Endothelial cell of umbilical vein (primary cell): ENCODE results near the gene KCTD11. TPM values are rescaled to one million over a fixed set of nuclear protein-coding genes. Genes with fewer than 3 reads are reported as not detected.

Experiments
- BruUV-seq: library from RNA; stranded (reverse); fragments of 400-500 nt; replicated peaks from 2 replicates; lab custom pipeline; 2021; lab: Mats Ljungman, UMichigan
- CTCF ChIA-PET: fragments of 300-600, 350-600 bp; sonication (Branson Sonifier 250); formaldehyde crosslinking; loops from one replicate; lab custom pipeline; 2021; ENCODE audit warnings: antibody characterized with exemption, inconsistent platforms; lab: Charles Lee
- POLR2A ChIA-PET: fragments of 300-600, 350-600 bp; sonication (Branson Sonifier 250); formaldehyde crosslinking; loops from one replicate; lab custom pipeline; 2021; ENCODE audit warnings: antibody characterized with exemption, inconsistent platforms; lab: Charles Lee
- DNase-seq: peaks from one replicate; pipeline ENCODE4 v3.0.0-alpha.2; 2011; ENCODE audit warnings: low read depth, low spot score
- FAIRE-seq: peaks from 2 replicates; lab custom pipeline; 2011; peaks lifted over from hg19 to GRCh38; lab: Jason Lieb, UNC
- H2AFZ ChIP-seq: 2 replicates; pipeline ENCODE4 v1.6.0; 2012; ENCODE audit warnings: low read depth, low read length, control low read depth, inconsistent platforms
- H3K27ac ChIP-seq: 2 replicates; pipeline ENCODE4 v1.5.1; 2011; ENCODE audit warnings: low read depth, mild to moderate bottlenecking, control low read depth, low read length, moderate library complexity; ENCODE audit not compliant: insufficient read depth
- H3K27me3 ChIP-seq, 2 experiments: 2 replicates each; pipeline versions ENCODE4 v1.6.0 to v1.6.1; 2011; ENCODE audit warnings: low read length in 2 of 2, mixed read lengths in 1 of 2; ENCODE audit not compliant: control insufficient read depth in 2 of 2, insufficient read depth in 2 of 2
- H3K36me3 ChIP-seq, 2 experiments: 2 replicates in 1 of 2; 3 replicates in 1 of 2; pipeline ENCODE4 v1.5.1; 2011; ENCODE audit warnings: low read length in 2 of 2, mild to moderate bottlenecking in 1 of 2, moderate library complexity in 1 of 2; ENCODE audit not compliant: control insufficient read depth in 2 of 2, insufficient read depth in 2 of 2; ENCODE audit errors: extremely low read depth in 1 of 2
- H3K4me1 ChIP-seq: 3 replicates; pipeline ENCODE4 v1.5.1; 2011; ENCODE audit warnings: mild to moderate bottlenecking, low read length; ENCODE audit not compliant: control insufficient read depth, insufficient read depth; ENCODE audit errors: extremely low read depth
- H3K4me2 ChIP-seq: 2 replicates; pipeline ENCODE4 v1.6.1; 2011; ENCODE audit warnings: low read length, control low read depth, mixed read lengths; ENCODE audit not compliant: insufficient read depth
- H3K4me3 ChIP-seq, 3 experiments: fragments of 200-600 bp in 1 of 3; sonication (generic), shearing (Covaris generic) in 1 of 3; replicated peaks in 1 of 3; 2 replicates each; pipeline ENCODE4 v1.5.1; 2011 to 2016; ENCODE audit warnings: control low read depth in 3 of 3, low read length in 3 of 3, mild to moderate bottlenecking in 2 of 3, inconsistent platforms in 1 of 3, low read depth in 1 of 3, moderate library complexity in 1 of 3; ENCODE audit not compliant: insufficient read depth in 1 of 3
- H3K79me2 ChIP-seq: 2 replicates; pipeline ENCODE4 v1.6.0; 2012; ENCODE audit warnings: low read length, inconsistent platforms; ENCODE audit not compliant: control insufficient read depth, insufficient read depth
- H3K9ac ChIP-seq: replicated peaks from 2 replicates; pipeline ENCODE3; 2011; ENCODE audit warnings: low read length, control low read depth; ENCODE audit not compliant: insufficient read depth; ENCODE audit errors: extremely low read depth
- H3K9me1 ChIP-seq: replicated peaks from 3 replicates; pipeline ENCODE4 v1.6.0; 2011; ENCODE audit warnings: mild to moderate bottlenecking, low read length; ENCODE audit not compliant: control insufficient read depth, insufficient read depth; ENCODE audit errors: extremely low read depth
- H3K9me3 ChIP-seq: replicated peaks from 2 replicates; pipeline ENCODE4 v1.5.1; 2012; ENCODE audit warnings: low read length, inconsistent platforms; ENCODE audit not compliant: control insufficient read depth, insufficient read depth
- H4K20me1 ChIP-seq: replicated peaks from 2 replicates; pipeline ENCODE3; 2011; ENCODE audit warnings: mild to moderate bottlenecking, low read length; ENCODE audit not compliant: control insufficient read depth, insufficient read depth; ENCODE audit errors: extremely low read depth
- EZH2 ChIP-seq: IDR thresholded peaks from 2 replicates; pipeline ENCODE4 v1.6.1; 2012; ENCODE audit warnings: borderline replicate concordance, low read depth, mild to moderate bottlenecking, moderate library complexity, low read length, inconsistent platforms; ENCODE audit not compliant: severe bottlenecking
- FOS ChIP-seq: IDR thresholded peaks from 2 replicates; pipeline ENCODE4 v1.6.1; 2011; ENCODE audit warnings: mild to moderate bottlenecking, low read length, moderate library complexity, borderline replicate concordance; ENCODE audit not compliant: insufficient read depth
- GATA2 ChIP-seq: IDR thresholded peaks from 2 replicates; pipeline ENCODE4 v1.7.0; 2011; ENCODE audit warnings: low read depth, mild to moderate bottlenecking, moderate library complexity, mixed read lengths, low read length; ENCODE audit not compliant: insufficient read length, insufficient read depth
- JUN ChIP-seq: IDR thresholded peaks from 2 replicates; pipeline ENCODE4 v1.6.1; 2011; ENCODE audit warnings: borderline replicate concordance, low read depth; ENCODE audit not compliant: insufficient read length, insufficient read depth
- MYC ChIP-seq: IDR thresholded peaks from one replicate; pipeline ENCODE4 v1.6.1; 2011; ENCODE audit warnings: mild to moderate bottlenecking, low read depth, low read length
- POLR2A ChIP-seq: IDR thresholded peaks from 2 replicates; pipeline ENCODE4 v1.6.1; 2012; ENCODE audit warnings: low read depth, mild to moderate bottlenecking, control low read depth, low read length
- POLR2AphosphoS5 ChIP-seq: IDR thresholded peaks from 2 replicates; pipeline ENCODE4 v1.6.1; 2012; ENCODE audit warnings: low read depth, mild to moderate bottlenecking, control low read depth, low read length, moderate library complexity; ENCODE audit not compliant: insufficient read depth
- dilution Hi-C: fragments of 300-500 bp; cut with MboI; formaldehyde crosslinking; loops from one replicate; pipeline ENCODE4 v1.15.0; 2019; ENCODE audit warnings: low sequenced_read_pairs; ENCODE audit not compliant: extremely low pct_ligation_motif_present
- intact Hi-C: fragments of 100-400 bp; cut with micrococcal nuclease; formaldehyde crosslinking; loops from one replicate; pipeline ENCODE4 v1.10.0; 2022
- polyA plus RNA-seq, 4 experiments: library from polyadenylated mRNA; depleted of rRNA in 3 of 4; stranded (reverse) in 3 of 4; unstranded in 1 of 4; fragments of >200 nt; gene quantifications; 2 replicates each; pipeline versions ENCODE4 v1.2.1 to v1.2.3, GENCODE V29; 2011 to 2012; ENCODE audit warnings: missing spikeins in 1 of 4
- total RNA-seq: library from RNA; stranded (reverse); gene quantifications from 2 replicates; pipeline ENCODE4 v1.2.3, GENCODE V29; 2021
- TF ChIP-seq, protein P1 (sequence below): IDR thresholded peaks from 2 replicates; pipeline ENCODE4 v1.6.1; 2011; ENCODE audit not compliant: insufficient read depth, insufficient read length
- TF ChIP-seq, protein P2 (sequence below), 2 donors: IDR thresholded peaks; 1 replicate in 1 of 2; 2 replicates in 1 of 2; pipeline ENCODE4 v1.5.1; 2011; ENCODE audit warnings: low read length in 2 of 2, mild to moderate bottlenecking in 2 of 2, moderate library complexity in 2 of 2, control low read depth in 1 of 2, inconsistent platforms in 1 of 2, low read depth in 1 of 2; ENCODE audit not compliant: insufficient read depth in 1 of 2; ENCODE audit errors: extremely low read depth in 1 of 2

Gene KCTD11
- total and polyA plus RNA-seq, 2 donors (not counting 3 experiments of a cell fraction or from before 2014, with no cell fraction given) = 3.8 to 6.5 TPM

DNA sequence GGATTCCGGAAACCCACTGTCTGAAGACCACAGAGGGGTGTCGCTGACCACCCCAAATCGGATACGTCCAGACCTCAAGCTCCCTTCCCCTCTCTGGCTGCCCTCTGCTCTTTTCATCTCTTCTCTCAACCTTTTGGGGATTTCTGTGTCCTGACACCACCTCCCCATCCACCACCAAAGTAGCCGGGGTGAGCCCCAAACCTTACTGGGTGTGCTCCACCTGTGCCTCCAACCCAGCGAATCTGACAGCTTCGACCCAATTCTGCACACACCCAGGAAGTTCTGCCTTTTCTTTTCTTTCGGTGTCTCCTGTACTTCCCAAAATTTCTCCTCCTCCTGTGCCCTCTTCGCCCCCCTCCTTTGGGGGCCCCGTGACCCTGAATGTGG lies 534 bp downstream of the KCTD11 start:
- H4K20me1 ChIP-seq = no peaks in the 10 kb centered on the region
- ChIA-PET CTCF (interaction anchor here (1.6 to 2.3 kb wide), 3 partner anchors 10 to 237 kb away, joined by 3 to 8 read pairs (median 4); partner anchors contain the start of genes NEURL4 and SOX15), POLR2A (no interaction called here)
- no peaks in the 10 kb centered on the region for H3K36me3 ChIP-seq
- H2AFZ ChIP-seq = peak overlapping the region; percentile 95
- dilution Hi-C loops (no loop called here), intact Hi-C loops (loop anchor here (1.0 to 5.0 kb wide), 2 partner anchors 83 to 335 kb away; partner anchors contain the start of genes TMEM102, TP53 and WRAP53)
- peak overlapping the region; percentile 92 for H3K9ac ChIP-seq
- H3K79me2 ChIP-seq = no peaks in the 10 kb centered on the region
- H3K27me3 ChIP-seq = no peaks in the 10 kb centered on the region
- peak; percentile 81 for FAIRE-seq
- H3K4me3 ChIP-seq = peak overlapping the region; percentile 54 to 78 (median 70)
- peaks cover 17% of the 10 kb centered on the region for H3K4me1 ChIP-seq
- no peaks in the 10 kb centered on the region for H3K9me1 ChIP-seq
- peak overlapping the region; percentile 78 for H3K27ac ChIP-seq
- H3K4me2 ChIP-seq = peak overlapping the region; percentile 80
- no peak for DNase-seq
- no peaks in the 10 kb centered on the region for H3K9me3 ChIP-seq
- BruUV-seq = TSS peak; percentile 46
- TF ChIP-seq MYC = no peak
- no peak for TF ChIP-seq FOS
- TF ChIP-seq, protein P1, sequence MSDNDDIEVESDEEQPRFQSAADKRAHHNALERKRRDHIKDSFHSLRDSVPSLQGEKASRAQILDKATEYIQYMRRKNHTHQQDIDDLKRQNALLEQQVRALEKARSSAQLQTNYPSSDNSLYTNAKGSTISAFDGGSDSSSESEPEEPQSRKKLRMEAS = no peak

DNA sequence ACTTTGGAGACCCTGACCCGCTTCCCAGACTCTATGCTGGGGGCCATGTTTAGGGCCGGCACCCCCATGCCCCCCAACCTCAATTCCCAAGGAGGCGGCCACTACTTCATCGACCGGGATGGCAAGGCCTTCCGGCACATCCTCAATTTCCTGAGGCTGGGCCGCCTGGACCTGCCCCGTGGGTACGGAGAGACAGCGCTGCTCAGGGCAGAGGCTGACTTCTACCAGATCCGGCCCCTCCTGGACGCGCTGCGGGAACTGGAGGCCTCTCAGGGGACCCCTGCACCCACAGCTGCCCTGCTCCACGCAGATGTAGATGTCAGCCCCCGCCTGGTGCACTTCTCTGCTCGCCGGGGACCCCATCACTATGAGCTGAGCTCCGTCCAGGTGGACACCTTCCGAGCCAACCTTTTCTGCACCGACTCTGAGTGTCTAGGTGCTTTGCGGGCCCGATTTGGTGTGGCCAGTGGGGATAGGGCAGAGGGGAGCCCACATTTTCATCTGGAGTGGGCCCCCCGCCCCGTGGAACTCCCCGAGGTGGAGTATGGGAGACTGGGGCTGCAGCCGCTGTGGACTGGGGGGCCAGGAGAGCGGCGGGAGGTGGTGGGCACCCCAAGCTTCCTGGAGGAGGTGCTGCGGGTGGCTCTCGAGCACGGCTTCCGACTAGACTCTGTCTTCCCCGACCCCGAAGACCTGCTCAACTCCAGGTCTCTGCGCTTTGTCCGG lies 1.1 kb downstream of the KCTD11 start:
- no peaks in the 10 kb centered on the region for H3K79me2 ChIP-seq
- no peak overlapping the region for H3K4me2 ChIP-seq
- H3K9me3 ChIP-seq = no peaks in the 10 kb centered on the region
- no peak overlapping the region for H3K27ac ChIP-seq
- CTCF ChIA-PET = interaction anchor here (1.6 to 4.0 kb wide), 5 partner anchors 9 to 236 kb away, joined by 3 to 70 read pairs (median 8); partner anchors contain the start of genes NEURL4, SOX15 and TMEM102
- no peak overlapping the region for H3K9ac ChIP-seq
- FAIRE-seq (no peak), DNase-seq (no peak)
- dilution Hi-C loops (no loop called here), intact Hi-C loops (loop anchor here (1.0 to 5.0 kb wide), 2 partner anchors 82 to 334 kb away; partner anchors contain the start of genes TMEM102, TP53 and WRAP53)
- H3K36me3 ChIP-seq = no peaks in the 10 kb centered on the region
- TF ChIP-seq EZH2 (no peak), POLR2AphosphoS5 (no peak), MYC (no peak), GATA2 (no peak), FOS (no peak), JUN (no peak), POLR2A (no peak)
- TF ChIP-seq, protein P1 = no peak
- TF ChIP-seq, protein P2, sequence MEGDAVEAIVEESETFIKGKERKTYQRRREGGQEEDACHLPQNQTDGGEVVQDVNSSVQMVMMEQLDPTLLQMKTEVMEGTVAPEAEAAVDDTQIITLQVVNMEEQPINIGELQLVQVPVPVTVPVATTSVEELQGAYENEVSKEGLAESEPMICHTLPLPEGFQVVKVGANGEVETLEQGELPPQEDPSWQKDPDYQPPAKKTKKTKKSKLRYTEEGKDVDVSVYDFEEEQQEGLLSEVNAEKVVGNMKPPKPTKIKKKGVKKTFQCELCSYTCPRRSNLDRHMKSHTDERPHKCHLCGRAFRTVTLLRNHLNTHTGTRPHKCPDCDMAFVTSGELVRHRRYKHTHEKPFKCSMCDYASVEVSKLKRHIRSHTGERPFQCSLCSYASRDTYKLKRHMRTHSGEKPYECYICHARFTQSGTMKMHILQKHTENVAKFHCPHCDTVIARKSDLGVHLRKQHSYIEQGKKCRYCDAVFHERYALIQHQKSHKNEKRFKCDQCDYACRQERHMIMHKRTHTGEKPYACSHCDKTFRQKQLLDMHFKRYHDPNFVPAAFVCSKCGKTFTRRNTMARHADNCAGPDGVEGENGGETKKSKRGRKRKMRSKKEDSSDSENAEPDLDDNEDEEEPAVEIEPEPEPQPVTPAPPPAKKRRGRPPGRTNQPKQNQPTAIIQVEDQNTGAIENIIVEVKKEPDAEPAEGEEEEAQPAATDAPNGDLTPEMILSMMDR (IDR thresholded peaks at IDR 0.05; ENCODE audit: extremely low read depth in 1 of 2, insufficient read depth in 1 of 2, low read depth in 1 of 2, low read length in 2 of 2) = no peak
- no peaks in the 10 kb centered on the region for H3K9me1 ChIP-seq
- no peaks in the 10 kb centered on the region for H3K27me3 ChIP-seq
- peaks cover 17% of the 10 kb centered on the region for H3K4me1 ChIP-seq
- BruUV-seq = no TSS peak
- no peak overlapping the region for H3K4me3 ChIP-seq
- H4K20me1 ChIP-seq = no peaks in the 10 kb centered on the region
- POLR2A ChIA-PET = no interaction called here
- H2AFZ ChIP-seq = no peak overlapping the region
